ENCODE data around the gene MTCH2. TPM values are rescaled to one million over a fixed set of nuclear protein-coding genes. Genes with fewer than 3 reads are reported as not detected.
"Not testable (repeated sequence)": the region's sequence is repeated elsewhere in the genome, so short reads cannot be mapped to it uniquely, and the experiment has no call there.

Gene MTCH2
- total RNA-seq = 100 to 1,000 TPM; 110 to 117 TPM

GRCh38 chr11:47642099-47642855 lies at the start of gene MTCH2:
TSS of gene MTCH2 (minus strand) at chr11:47642559. CDS start at chr11:47642465, 94 bp downstream.
- Mint-ChIP-seq H3K27me3 (no peaks in the 10 kb centered on the region), H3K4me1 (ENCODE audit: low read depth) (peaks cover 20% of the 10 kb centered on the region), H3K36me3 (peaks cover 14% of the 10 kb centered on the region), H3K27ac (peak within 1 kb of the TSS; percentile 89), H3K9me3 (no peaks in the 10 kb centered on the region), H3K4me3 (peak within 1 kb of the TSS; percentile 94)
- CTCF ChIA-PET = interaction anchor here (1.0 kb wide), 1 partner anchor 73 kb away, joined by 4 read pairs; the partner anchor contains the start of gene AGBL2
- peak; percentile 98 for DNase-seq
- POLR2A ChIA-PET = interaction anchor here (1.1 to 1.8 kb wide), 3 partner anchors 62 to 124 kb away, joined by 3 to 6 read pairs (median 4); partner anchors contain the start of gene AGBL2
- intact Hi-C loops (cut with micrococcal nuclease) = loop anchor here (1.0 to 2.0 kb wide), 7 partner anchors 21 to 465 kb away; partner anchors contain the start of genes AGBL2, ARFGAP2, FNBP4 and NDUFS3

- Mint-ChIP-seq H3K36me3 (no peaks in the 10 kb centered on the region), H3K4me1 (ENCODE audit: low read depth) (no peaks in the 10 kb centered on the region), H3K4me3 (no peak overlapping the region), H3K27ac (no peak overlapping the region), H3K27me3 (no peaks in the 10 kb centered on the region), H3K9me3 (no peaks in the 10 kb centered on the region)
- POLR2A ChIA-PET = no interaction called here
- no peak for DNase-seq
- intact Hi-C loops (cut with micrococcal nuclease) = no loop called here
- CTCF ChIA-PET = no interaction called here
These were observed 49.6 kb upstream of the MTCH2 start for GRCh38 chr11:47691979-47692378.

- intact Hi-C loops (cut with micrococcal nuclease) = no loop called here
- no peaks in the 10 kb centered on the region for H3K4me1 Mint-ChIP-seq (ENCODE audit: low read depth)
- no peaks in the 10 kb centered on the region for H3K27me3 Mint-ChIP-seq
These were observed 47.1 kb upstream of the MTCH2 start for GRCh38 chr11:47689480-47689879.

GRCh38 chr11:47688991-47689390 lies 46.6 kb upstream of the MTCH2 start:
- H3K9me3 Mint-ChIP-seq = no peaks in the 10 kb centered on the region
- no peak overlapping the region for H3K27ac Mint-ChIP-seq
- no peaks in the 10 kb centered on the region for H3K27me3 Mint-ChIP-seq
- DNase-seq = no peak
- ChIA-PET CTCF (no interaction called here), POLR2A (interaction anchor here (0.5 kb wide), 1 partner anchor 77 kb away, joined by 3 read pairs; no protein-coding TSS in a partner anchor)
- intact Hi-C loops (cut with micrococcal nuclease) = no loop called here
- no peak overlapping the region for H3K4me3 Mint-ChIP-seq
- H3K4me1 Mint-ChIP-seq (ENCODE audit: low read depth) = no peaks in the 10 kb centered on the region
- H3K36me3 Mint-ChIP-seq = no peaks in the 10 kb centered on the region

More at GRCh38 chr11:47689480-47689879, 47.1 kb upstream of the MTCH2 start:
- POLR2A ChIA-PET = interaction anchor here (0.5 kb wide), 1 partner anchor 77 kb away, joined by 3 read pairs; no protein-coding TSS in a partner anchor
- Mint-ChIP-seq H3K36me3 (no peaks in the 10 kb centered on the region), H3K27ac (no peak overlapping the region), H3K4me3 (no peak overlapping the region), H3K9me3 (no peaks in the 10 kb centered on the region)
- no peak for DNase-seq
- CTCF ChIA-PET = no interaction called here

- Mint-ChIP-seq H3K4me1 (ENCODE audit: low read depth) (no peaks in the 10 kb centered on the region), H3K27me3 (no peaks in the 10 kb centered on the region), H3K27ac (no peak overlapping the region), H3K4me3 (no peak overlapping the region), H3K9me3 (no peaks in the 10 kb centered on the region), H3K36me3 (no peaks in the 10 kb centered on the region)
- no peak for DNase-seq
- intact Hi-C loops (cut with micrococcal nuclease) = no loop called here
- ChIA-PET POLR2A (no interaction called here), CTCF (no interaction called here)
These were observed 45.8 kb upstream of the MTCH2 start for GRCh38 chr11:47688111-47688510.

GRCh38 chr11:47686704-47687103 lies 44.3 kb upstream of the MTCH2 start:
- H3K27ac Mint-ChIP-seq; DNase-seq; H3K27me3 Mint-ChIP-seq; CTCF ChIA-PET; H3K4me1 Mint-ChIP-seq (ENCODE audit: low read depth); H3K36me3 Mint-ChIP-seq; intact Hi-C loops (cut with micrococcal nuclease); H3K9me3 Mint-ChIP-seq; H3K4me3 Mint-ChIP-seq: not testable (repeated sequence)
- POLR2A ChIA-PET = interaction anchor here (0.6 kb wide), 1 partner anchor 398 kb away, joined by 3 read pairs; no protein-coding TSS in a partner anchor

GRCh38 chr11:47686151-47686550 lies 43.8 kb upstream of the MTCH2 start:
- H3K27me3 Mint-ChIP-seq = no peaks in the 10 kb centered on the region
- H3K27ac Mint-ChIP-seq = no peak overlapping the region
- intact Hi-C loops (cut with micrococcal nuclease) = no loop called here
- CTCF ChIA-PET = no interaction called here
- H3K4me1 Mint-ChIP-seq (ENCODE audit: low read depth) = no peaks in the 10 kb centered on the region
- H3K36me3 Mint-ChIP-seq = no peaks in the 10 kb centered on the region
- POLR2A ChIA-PET = interaction anchor here (0.6 kb wide), 2 partner anchors 398 to 526 kb away, joined by 3 to 4 read pairs; no protein-coding TSS in a partner anchor
- no peak for DNase-seq
- H3K9me3 Mint-ChIP-seq = no peaks in the 10 kb centered on the region
- no peak overlapping the region for H3K4me3 Mint-ChIP-seq

- H3K27ac Mint-ChIP-seq = no peak overlapping the region
- no peaks in the 10 kb centered on the region for H3K9me3 Mint-ChIP-seq
- DNase-seq = no peak
- no peaks in the 10 kb centered on the region for H3K4me1 Mint-ChIP-seq (ENCODE audit: low read depth)
- POLR2A ChIA-PET = no interaction called here
- CTCF ChIA-PET = interaction anchor here (0.6 kb wide), 1 partner anchor 193 kb away, joined by 5 read pairs; no protein-coding TSS in a partner anchor
- H3K4me3 Mint-ChIP-seq = no peak overlapping the region
- no peaks in the 10 kb centered on the region for H3K36me3 Mint-ChIP-seq
- H3K27me3 Mint-ChIP-seq = no peaks in the 10 kb centered on the region
- intact Hi-C loops (cut with micrococcal nuclease) = no loop called here
These were observed 33.5 kb upstream of the MTCH2 start for GRCh38 chr11:47675851-47676250.

- no peak for DNase-seq
- no peak overlapping the region for H3K4me3 Mint-ChIP-seq
- no peaks in the 10 kb centered on the region for H3K36me3 Mint-ChIP-seq
- intact Hi-C loops (cut with micrococcal nuclease) = no loop called here
- CTCF ChIA-PET = no interaction called here
- POLR2A ChIA-PET = no interaction called here
- H3K9me3 Mint-ChIP-seq = no peaks in the 10 kb centered on the region
- no peak overlapping the region for H3K27ac Mint-ChIP-seq
- H3K27me3 Mint-ChIP-seq = no peaks in the 10 kb centered on the region
- peaks cover 5% of the 10 kb centered on the region for H3K4me1 Mint-ChIP-seq (ENCODE audit: low read depth)
These were observed 29.9 kb upstream of the MTCH2 start for GRCh38 chr11:47672283-47672730.

- H3K36me3 Mint-ChIP-seq = no peaks in the 10 kb centered on the region
These were observed 27.5 kb upstream of the MTCH2 start for GRCh38 chr11:47669856-47670255.

GRCh38 chr11:47668665-47669064 lies 26.3 kb upstream of the MTCH2 start:
- intact Hi-C loops (cut with micrococcal nuclease) = loop anchor here (10.0 kb wide), 1 partner anchor 436 kb away; no protein-coding TSS in a partner anchor
- POLR2A ChIA-PET = no interaction called here

More at GRCh38 chr11:47669856-47670255, 27.5 kb upstream of the MTCH2 start:
- H3K4me1 Mint-ChIP-seq (ENCODE audit: low read depth) = peaks cover 10% of the 10 kb centered on the region
- POLR2A ChIA-PET = no interaction called here
- intact Hi-C loops (cut with micrococcal nuclease) = loop anchor here (10.0 kb wide), 1 partner anchor 435 kb away; no protein-coding TSS in a partner anchor
- H3K27me3 Mint-ChIP-seq = no peaks in the 10 kb centered on the region
- DNase-seq = no peak
- no peak overlapping the region for H3K4me3 Mint-ChIP-seq
- CTCF ChIA-PET = no interaction called here
- H3K9me3 Mint-ChIP-seq = no peaks in the 10 kb centered on the region
- H3K27ac Mint-ChIP-seq = no peak overlapping the region

GRCh38 chr11:47667555-47667954 lies 25.2 kb upstream of the MTCH2 start:
- Mint-ChIP-seq H3K4me1 (ENCODE audit: low read depth) (peaks cover 18% of the 10 kb centered on the region), H3K27me3 (no peaks in the 10 kb centered on the region), H3K27ac (peak overlapping the region; percentile 18), H3K36me3 (no peaks in the 10 kb centered on the region), H3K9me3 (no peaks in the 10 kb centered on the region), H3K4me3 (no peak overlapping the region)
- ChIA-PET POLR2A (no interaction called here), CTCF (no interaction called here)
- no peak for DNase-seq
- intact Hi-C loops (cut with micrococcal nuclease) = loop anchor here (10.0 kb wide), 1 partner anchor 437 kb away; no protein-coding TSS in a partner anchor

More at GRCh38 chr11:47668665-47669064, 26.3 kb upstream of the MTCH2 start:
- H3K27ac Mint-ChIP-seq = no peak overlapping the region
- no peaks in the 10 kb centered on the region for H3K27me3 Mint-ChIP-seq
- H3K4me3 Mint-ChIP-seq = no peak overlapping the region
- CTCF ChIA-PET = no interaction called here
- H3K4me1 Mint-ChIP-seq (ENCODE audit: low read depth) = peaks cover 12% of the 10 kb centered on the region
- no peaks in the 10 kb centered on the region for H3K36me3 Mint-ChIP-seq
- DNase-seq = no peak
- no peaks in the 10 kb centered on the region for H3K9me3 Mint-ChIP-seq
